H9 (cell line): ENCODE results near the gene TOP1. TPM values are rescaled to one million over a fixed set of nuclear protein-coding genes. Genes with fewer than 3 reads are reported as not detected.

Experiments
- DNase-seq: peaks from one replicate; pipeline ENCODE4 v3.0.0-alpha.2; 2017
- H2AFZ ChIP-seq: one replicate; pipeline ENCODE4 v1.6.1; 2013; ENCODE audit warnings: mild to moderate bottlenecking, low read length, control low read depth, moderate library complexity
- H2AK5ac ChIP-seq: 2 replicates; pipeline ENCODE4 v1.6.1; 2013; ENCODE audit warnings: low read length, control low read depth, mixed read lengths; ENCODE audit not compliant: insufficient read length
- H2BK120ac ChIP-seq: one replicate; pipeline ENCODE4 v1.6.1; 2013; ENCODE audit warnings: low read depth, mild to moderate bottlenecking, low read length, control low read depth, inconsistent platforms; ENCODE audit not compliant: poor library complexity, severe bottlenecking
- H2BK12ac ChIP-seq: 2 replicates; pipeline ENCODE4 v1.6.1; 2013; ENCODE audit warnings: low read length, control low read depth, mixed read lengths, low read depth; ENCODE audit not compliant: insufficient read length
- H2BK15ac ChIP-seq: 2 replicates; pipeline ENCODE4 v1.6.1; 2013; ENCODE audit warnings: low read depth, low read length, control low read depth
- H2BK20ac ChIP-seq: one replicate; pipeline ENCODE4 v1.6.1; 2013; ENCODE audit warnings: low read depth, mild to moderate bottlenecking, low read length, control low read depth, inconsistent platforms; ENCODE audit not compliant: poor library complexity, severe bottlenecking
- H2BK5ac ChIP-seq: 2 replicates; pipeline ENCODE4 v1.6.1; 2013; ENCODE audit warnings: low read length, control low read depth, mixed read lengths; ENCODE audit not compliant: insufficient read length
- H3K14ac ChIP-seq: 2 replicates; pipeline ENCODE4 v1.6.1; 2013; ENCODE audit warnings: low read length, control low read depth; ENCODE audit not compliant: insufficient read depth
- H3K18ac ChIP-seq: 2 replicates; pipeline ENCODE4 v1.6.1; 2013; ENCODE audit warnings: low read depth, mild to moderate bottlenecking, mixed read lengths, low read length, control low read depth; ENCODE audit not compliant: insufficient read length
- H3K23ac ChIP-seq: 2 replicates; pipeline ENCODE4 v1.6.1; 2013; ENCODE audit warnings: low read length, control low read depth, mixed read lengths, low read depth; ENCODE audit not compliant: insufficient read length
- H3K23me2 ChIP-seq: 2 replicates; pipeline ENCODE4 v1.6.1; 2013; ENCODE audit warnings: low read depth, mild to moderate bottlenecking, mixed read lengths, low read length, control low read depth; ENCODE audit not compliant: insufficient read length, poor library complexity, severe bottlenecking
- H3K27ac ChIP-seq: 2 replicates; pipeline ENCODE4 v1.5.1; 2013; ENCODE audit warnings: low read length, control low read depth, mixed read lengths, low read depth; ENCODE audit not compliant: insufficient read length
- H3K27me3 ChIP-seq: 2 replicates; pipeline ENCODE4 v1.6.1; 2013; ENCODE audit warnings: low read length, control low read depth, inconsistent platforms; ENCODE audit not compliant: insufficient read depth
- H3K4ac ChIP-seq: 2 replicates; pipeline ENCODE4 v1.6.1; 2013; ENCODE audit warnings: low read depth, mild to moderate bottlenecking, control low read depth, inconsistent platforms, low read length, moderate library complexity
- H3K4me1 ChIP-seq: 2 replicates; pipeline ENCODE4 v1.6.1; 2013; ENCODE audit warnings: low read length, control low read depth, inconsistent platforms; ENCODE audit not compliant: insufficient read depth
- H3K4me2 ChIP-seq: 2 replicates; pipeline ENCODE4 v1.6.1; 2013; ENCODE audit warnings: low read length, control low read depth, mixed read lengths; ENCODE audit not compliant: insufficient read length, insufficient read depth
- H3K56ac ChIP-seq: 2 replicates; pipeline ENCODE4 v1.6.1; 2013; ENCODE audit warnings: low read depth, mild to moderate bottlenecking, mixed read lengths, low read length, control low read depth; ENCODE audit not compliant: insufficient read length
- H3K79me1 ChIP-seq: 2 replicates; pipeline ENCODE4 v1.6.1; 2013; ENCODE audit warnings: low read depth, mild to moderate bottlenecking, moderate library complexity, low read length, control low read depth, inconsistent platforms; ENCODE audit not compliant: insufficient read depth, poor library complexity, severe bottlenecking
- H3K79me2 ChIP-seq: 2 replicates; pipeline ENCODE4 v1.6.1; 2013; ENCODE audit warnings: low read length, control low read depth, inconsistent platforms; ENCODE audit not compliant: insufficient read depth
- H3K9ac ChIP-seq: 2 replicates; pipeline ENCODE4 v1.6.1; 2013; ENCODE audit warnings: low read length, control low read depth, mixed read lengths; ENCODE audit not compliant: insufficient read length; ENCODE audit errors: extremely low read depth
- H3K9me3 ChIP-seq: one replicate; pipeline ENCODE4 v1.6.1; 2013; ENCODE audit warnings: low read depth, low read length, inconsistent platforms; ENCODE audit not compliant: control insufficient read depth
- H3T11ph ChIP-seq: one replicate; pipeline ENCODE4 v1.6.1; 2013; ENCODE audit warnings: mild to moderate bottlenecking, low read length, control low read depth, inconsistent platforms
- H4K20me1 ChIP-seq: one replicate; pipeline ENCODE4 v1.6.1; 2013; ENCODE audit not compliant: control insufficient read depth, insufficient read length, insufficient read depth
- H4K5ac ChIP-seq: 2 replicates; pipeline ENCODE4 v1.6.1; 2013; ENCODE audit warnings: low read depth, mild to moderate bottlenecking, mixed read lengths, low read length, control low read depth; ENCODE audit not compliant: insufficient read length
- H4K8ac ChIP-seq: replicated peaks from 2 replicates; pipeline ENCODE4 v1.6.1; 2013; ENCODE audit warnings: low read length, control low read depth, mixed read lengths, low read depth; ENCODE audit not compliant: insufficient read length
- H4K91ac ChIP-seq: 2 replicates; pipeline ENCODE4 v1.6.1; 2013; ENCODE audit warnings: low read depth, mild to moderate bottlenecking, moderate library complexity, mixed read lengths, low read length, control low read depth; ENCODE audit not compliant: insufficient read length
- H3K27ac Mint-ChIP-seq, 3 experiments: 2 replicates in 2 of 3; 3 replicates in 1 of 3; pipeline ENCODE4 v1.8.0; 2020 to 2021; ENCODE audit warnings: mixed read lengths in 3 of 3, mild to moderate bottlenecking in 1 of 3, moderate library complexity in 1 of 3
- H3K27me3 Mint-ChIP-seq: 2 replicates; pipeline ENCODE4 v1.8.0; 2021; ENCODE audit warnings: low read depth, mild to moderate bottlenecking, moderate library complexity, mixed read lengths
- H3K36me3 Mint-ChIP-seq, 3 experiments: 2 replicates in 2 of 3; 3 replicates in 1 of 3; pipeline ENCODE4 v1.8.0; 2020 to 2021; ENCODE audit warnings: low read depth in 3 of 3, mixed read lengths in 3 of 3; ENCODE audit not compliant: insufficient read depth in 1 of 3
- H3K4me1 Mint-ChIP-seq, 2 experiments: 2 replicates each; pipeline ENCODE4 v1.8.0; 2020; ENCODE audit warnings: mixed read lengths in 2 of 2
- H3K4me3 Mint-ChIP-seq, 2 experiments: 2 replicates in 1 of 2; 3 replicates in 1 of 2; pipeline ENCODE4 v1.8.0; 2020 to 2021; ENCODE audit warnings: mild to moderate bottlenecking in 2 of 2, mixed read lengths in 2 of 2, moderate library complexity in 1 of 2
- H3K9me3 Mint-ChIP-seq, 2 experiments: 2 replicates in 1 of 2; 3 replicates in 1 of 2; pipeline ENCODE4 v1.8.0; 2020; ENCODE audit warnings: mild to moderate bottlenecking in 2 of 2, mixed read lengths in 2 of 2, moderate library complexity in 1 of 2
- CTCF ChIP-seq: fragments of 200-600 bp; sonication (generic); conservative IDR thresholded peaks from 3 replicates; pipeline ENCODE4 v1.8.0; 2021; ENCODE audit warnings: antibody characterized with exemption, mild to moderate bottlenecking
- WGBS: extraction: QIAGEN DNeasy Blood & Tissue Kit; methylation state at CpG from one replicate; pipeline ENCODE4 v1.1.7; 2013; ENCODE audit warnings: missing lambda C conversion rate, low lambda C conversion rate, mixed read lengths; ENCODE audit not compliant: insufficient read length; ENCODE audit errors: extremely low coverage; 5-methylcytosine and 5-hydroxymethylcytosine counted together
- total RNA-seq: library from RNA; stranded (reverse); gene quantifications from 2 replicates; pipeline ENCODE4 v1.2.1, GENCODE V29; 2021

The TOP1 gene
- total RNA-seq, 1 experiment from 2014 or later, result 96.4 TPM

GRCh38 chr20:41110930-41111577, 82.4 kb downstream of the TOP1 start:
- Histone ChIP-seq H4K8ac (no peak overlapping the region), H3K14ac (no peak overlapping the region), H3K27me3 (no peaks in the 10 kb centered on the region), H3K27ac (no peak overlapping the region), H2BK15ac (no peak overlapping the region), H2BK20ac (no peak overlapping the region), H3K56ac (no peak overlapping the region), H2BK120ac (no peak overlapping the region), H2BK5ac (no peak overlapping the region), H4K5ac (no peak overlapping the region), H3K4me1 (no peaks in the 10 kb centered on the region), H3K79me1 (no peaks in the 10 kb centered on the region), H3K9me3 (no peaks in the 10 kb centered on the region), H3K4ac (no peak overlapping the region), H2BK12ac (no peak overlapping the region), H2AFZ (no peak overlapping the region), H3K4me2 (no peak overlapping the region), H3T11ph (no peak overlapping the region), H3K23me2 (no peaks in the 10 kb centered on the region), H4K91ac (no peak overlapping the region), H3K79me2 (no peaks in the 10 kb centered on the region; the same call in 1 of the 2 replicates), H4K20me1 (no peaks in the 10 kb centered on the region), H3K18ac (no peak overlapping the region), H3K23ac (no peak overlapping the region), H3K9ac (no peak overlapping the region), H2AK5ac (no peak overlapping the region)
- peak overlapping the region in 1 of 3 experiments; percentile 79; a peak in 2 of 7 replicates for H3K27ac Mint-ChIP-seq
- H3K4me3 Mint-ChIP-seq, result no peak overlapping the region
- peaks cover 31 to 77% (median 66%) of the 10 kb centered on the region in 3 experiments; a peak in 6 of 7 replicates for H3K36me3 Mint-ChIP-seq
- no peaks in the 10 kb centered on the region for H3K4me1 Mint-ChIP-seq
- no peak for TF ChIP-seq CTCF
- no peaks in the 10 kb centered on the region for H3K9me3 Mint-ChIP-seq
- no peaks in the 10 kb centered on the region for H3K27me3 Mint-ChIP-seq
- no CpG with 5 or more reads among the region's 5 CpGs for WGBS
- DNase-seq, result no peak
